ENCODE measurements around the gene FGD2. TPM values are rescaled to one million over a fixed set of nuclear protein-coding genes. Genes with fewer than 3 reads are reported as not detected.

Gene FGD2
- total RNA-seq, 2 experiments from 2014 or later, result 1.2 TPM

GRCh38 chr6:37049758-37050044, 44.2 kb downstream of the FGD2 start:
- peaks cover 67% of the 10 kb centered on the region for H3K4me1 Mint-ChIP-seq (ENCODE audit: low read depth)
- H3K27me3 ChIP-seq (ENCODE audit: control insufficient read depth in 1 of 2, insufficient read depth in 2 of 2, low read length in 2 of 2), result no peaks in the 10 kb centered on the region
- H3K27me3 Mint-ChIP-seq, result no peaks in the 10 kb centered on the region
- H3K4me3 ChIP-seq (ENCODE audit: low read length), result peak overlapping the region; percentile 37
- peaks cover 66% of the 10 kb centered on the region for H3K4me1 ChIP-seq (ENCODE audit: insufficient read depth, low read length)
- ATAC-seq (ENCODE audit: poor library complexity) (no peak), DNase-seq (peak in 1 of 14 experiments; percentile 13)
- no peaks in the 10 kb centered on the region for H3K9me3 Mint-ChIP-seq
- POLR2A ChIA-PET, result interaction anchor here (1.9 to 6.7 kb wide), 3 partner anchors 28 to 122 kb away, joined by 6 to 147 read pairs (median 25); partner anchors contain the start of genes MTCH1 and PIM1
- peak overlapping the region; percentile 78 to 79 for H3K27ac ChIP-seq (ENCODE audit: low read depth in 1 of 2, low read length in 2 of 2)
- CTCF ChIA-PET, result interaction anchor here (3.1 to 8.0 kb wide), 4 partner anchors 20 to 159 kb away, joined by 28 to 116 read pairs (median 55); partner anchors contain the start of gene PIM1
- peak overlapping the region; percentile 80 for H3K4me3 Mint-ChIP-seq
- no peaks in the 10 kb centered on the region for H3K36me3 ChIP-seq (ENCODE audit: insufficient read depth, low read length)
- H3K9me3 ChIP-seq (ENCODE audit: control insufficient read depth in 1 of 2, insufficient read depth in 1 of 2, low read length in 2 of 2), result no peaks in the 10 kb centered on the region
- no peak for TF ChIP-seq CTCF (IDR thresholded peaks at IDR 0.05)
- peak overlapping the region; percentile 92 for H3K27ac Mint-ChIP-seq
- H3K36me3 Mint-ChIP-seq (ENCODE audit: low read depth), result no peaks in the 10 kb centered on the region
- intact Hi-C loops (cut with DNase I, micrococcal nuclease), result loop anchor here in 1 of 2 experiments (2.0 kb wide), 2 partner anchors 31 to 53 kb away; no protein-coding TSS in a partner anchor

- no peak for TF ChIP-seq CTCF (IDR thresholded peaks at IDR 0.05)
- Histone ChIP-seq H3K36me3 (ENCODE audit: insufficient read depth, low read length) (no peaks in the 10 kb centered on the region), H3K4me1 (ENCODE audit: insufficient read depth, low read length) (peaks cover 66% of the 10 kb centered on the region), H3K4me3 (ENCODE audit: low read length) (peak overlapping the region; percentile 37), H3K27me3 (ENCODE audit: control insufficient read depth in 1 of 2, insufficient read depth in 2 of 2, low read length in 2 of 2) (no peaks in the 10 kb centered on the region), H3K27ac (ENCODE audit: low read depth in 1 of 2, low read length in 2 of 2) (peak overlapping the region; percentile 78 to 79), H3K9me3 (ENCODE audit: control insufficient read depth in 1 of 2, insufficient read depth in 1 of 2, low read length in 2 of 2) (no peaks in the 10 kb centered on the region)
- Mint-ChIP-seq H3K36me3 (ENCODE audit: low read depth) (no peaks in the 10 kb centered on the region), H3K9me3 (no peaks in the 10 kb centered on the region), H3K4me3 (peak overlapping the region; percentile 80), H3K4me1 (ENCODE audit: low read depth) (peaks cover 67% of the 10 kb centered on the region), H3K27ac (peak overlapping the region; percentile 92), H3K27me3 (no peaks in the 10 kb centered on the region)
- intact Hi-C loops (cut with DNase I, micrococcal nuclease), result loop anchor here in 1 of 2 experiments (2.0 kb wide), 2 partner anchors 31 to 53 kb away; no protein-coding TSS in a partner anchor
- ChIA-PET POLR2A (interaction anchor here (0.6 to 6.7 kb wide), 10 partner anchors 21 to 208 kb away, joined by 3 to 147 read pairs (median 5); partner anchors contain the start of genes PIM1, TBC1D22B and TMEM217), CTCF (interaction anchor here (0.5 to 8.0 kb wide), 14 partner anchors 21 to 165 kb away, joined by 3 to 116 read pairs (median 8); partner anchors contain the start of genes C6orf89 and PIM1)
- peak in 13 of 14 experiments; percentile 25 to 87 (median 58) for DNase-seq
- peak; percentile 11 for ATAC-seq (ENCODE audit: poor library complexity)
These were observed 44.8 kb downstream of the FGD2 start for GRCh38 chr6:37050045-37050853.

GRCh38 chr6:37050854-37051137, 45.3 kb downstream of the FGD2 start:
- POLR2A ChIA-PET, result interaction anchor here (0.6 to 6.7 kb wide), 10 partner anchors 22 to 207 kb away, joined by 3 to 147 read pairs (median 5); partner anchors contain the start of genes PIM1, TBC1D22B and TMEM217
- Mint-ChIP-seq H3K27me3 (no peaks in the 10 kb centered on the region), H3K9me3 (no peaks in the 10 kb centered on the region), H3K4me1 (ENCODE audit: low read depth) (peaks cover 62% of the 10 kb centered on the region), H3K27ac (peak overlapping the region; percentile 92), H3K4me3 (peak overlapping the region; percentile 42), H3K36me3 (ENCODE audit: low read depth) (no peaks in the 10 kb centered on the region)
- Histone ChIP-seq H3K4me1 (ENCODE audit: insufficient read depth, low read length) (peaks cover 65% of the 10 kb centered on the region), H3K4me3 (ENCODE audit: low read length) (no peak overlapping the region), H3K9me3 (ENCODE audit: control insufficient read depth in 1 of 2, insufficient read depth in 1 of 2, low read length in 2 of 2) (no peaks in the 10 kb centered on the region), H3K36me3 (ENCODE audit: insufficient read depth, low read length) (no peaks in the 10 kb centered on the region), H3K27ac (ENCODE audit: low read depth in 1 of 2, low read length in 2 of 2) (peak overlapping the region; percentile 78 to 79), H3K27me3 (ENCODE audit: control insufficient read depth in 1 of 2, insufficient read depth in 2 of 2, low read length in 2 of 2) (no peaks in the 10 kb centered on the region)
- DNase-seq (no peak), ATAC-seq (ENCODE audit: poor library complexity) (no peak)
- intact Hi-C loops (cut with DNase I, micrococcal nuclease), result loop anchor here (1.0 to 2.0 kb wide), 4 partner anchors 32 to 160 kb away; no protein-coding TSS in a partner anchor
- no peak for TF ChIP-seq CTCF (IDR thresholded peaks at IDR 0.05)
- CTCF ChIA-PET, result interaction anchor here (0.8 to 8.0 kb wide), 22 partner anchors 21 to 170 kb away, joined by 3 to 116 read pairs (median 4); partner anchors contain the start of genes C6orf89 and PIM1
